Non-pigmented ciliary epithelial cell (primary cell): ENCODE measurements around the gene FRAS1.

Experiments
- DNase-seq: peaks from one replicate; pipeline ENCODE4 v3.0.0-alpha.2; 2010; ENCODE audit warnings: low read depth

FRAS1 gene

GRCh38 chr4:78552389-78553042, 495.4 kb downstream of the FRAS1 start:
- DNase-seq: no peak

GRCh38 chr4:78553043-78553396, 495.9 kb downstream of the FRAS1 start:
- DNase-seq: no peak

DNA sequence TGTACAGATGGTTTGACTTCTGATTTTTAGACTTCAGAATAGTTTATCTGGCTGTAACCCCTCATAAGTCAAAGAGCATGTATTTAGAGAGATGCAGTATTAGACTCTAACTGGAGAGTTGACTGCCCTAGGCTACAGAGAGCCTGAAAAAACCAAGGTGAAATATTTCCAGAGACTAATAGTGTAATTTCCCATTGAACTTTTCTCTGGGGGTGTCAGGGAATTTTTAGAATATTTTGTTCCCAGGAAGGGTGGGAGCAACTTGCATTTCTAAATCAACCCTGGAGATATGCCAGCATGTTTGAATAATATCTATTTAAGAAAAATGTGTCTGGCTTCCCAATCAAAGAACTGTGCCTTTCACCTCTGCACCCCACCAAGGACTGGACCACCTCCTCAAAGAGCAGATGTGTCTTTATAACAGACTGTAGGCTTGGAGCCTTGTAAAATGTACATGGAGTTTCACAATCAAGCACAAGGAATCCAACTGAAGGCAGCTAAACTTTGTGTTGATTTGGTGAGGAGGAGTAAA, 496.5 kb downstream of the FRAS1 start:
- no peak for DNase-seq

- DNase-seq: no peak
Observed at GRCh38 chr4:78556665-78557064, 499.5 kb downstream of the FRAS1 start.

DNA sequence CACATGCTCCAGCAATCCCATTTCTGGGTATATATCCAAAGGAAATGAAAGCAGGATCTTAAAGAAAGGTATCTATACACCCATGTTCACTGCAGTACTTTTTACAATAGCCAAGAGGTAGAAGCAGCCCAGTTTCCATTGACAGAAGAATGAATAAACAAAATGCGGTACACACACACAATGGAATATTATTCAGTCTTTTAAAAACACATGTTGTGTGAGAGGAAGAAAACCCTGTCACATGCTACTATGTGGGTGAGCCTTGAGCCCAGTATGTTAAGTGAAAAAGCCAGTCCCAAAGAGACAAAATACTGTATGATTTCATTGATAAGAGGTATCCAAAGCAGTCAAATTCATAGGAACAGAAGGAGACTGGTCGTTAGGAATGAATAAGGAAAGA, 500.7 kb downstream of the FRAS1 start:
- no peak for DNase-seq

GRCh38 chr4:78558410-78558809, 501.3 kb downstream of the FRAS1 start:
- DNase-seq: no peak

GRCh38 chr4:78560296-78560963, 503.3 kb downstream of the FRAS1 start:
- peak; percentile 91 for DNase-seq

- no peak for DNase-seq
Observed at GRCh38 chr4:78561677-78562076, 504.6 kb downstream of the FRAS1 start.

- DNase-seq: no peak
Observed at GRCh38 chr4:78562687-78563086, 505.6 kb downstream of the FRAS1 start.

- no peak for DNase-seq
Observed at GRCh38 chr4:78565971-78566372, 508.8 kb downstream of the FRAS1 start.

DNA sequence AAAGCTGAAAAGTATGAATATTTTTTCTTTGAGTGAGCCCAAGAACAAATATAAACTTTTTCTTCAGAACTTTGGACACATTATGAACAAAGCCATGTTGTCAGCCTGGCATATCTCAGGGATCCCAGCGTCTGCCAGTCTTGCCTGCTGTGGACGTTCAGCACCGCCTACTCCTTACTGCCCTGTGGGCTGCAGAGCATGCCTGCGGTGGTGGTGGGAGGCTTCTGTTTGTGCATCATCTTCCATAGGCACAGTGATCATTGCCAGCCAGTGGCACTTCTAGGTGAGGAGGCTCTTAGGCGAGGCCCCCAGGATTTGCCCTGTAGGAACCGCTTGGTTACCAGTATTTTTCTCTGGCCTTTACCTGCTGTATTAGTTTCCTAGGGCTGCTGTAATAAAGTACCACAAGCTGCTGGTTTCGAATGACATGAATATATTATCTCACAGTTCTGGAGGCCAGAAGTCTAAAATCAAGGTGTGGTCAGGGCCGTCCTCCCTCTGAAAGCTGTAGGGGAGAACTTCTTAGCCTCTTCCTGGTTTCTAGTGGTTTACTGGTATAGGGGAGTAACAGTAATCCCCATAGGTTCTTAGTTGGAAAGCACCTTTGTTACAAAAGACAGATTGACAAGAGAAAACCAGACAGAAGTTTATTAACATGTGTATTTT, 509.8 kb downstream of the FRAS1 start:
- no peak for DNase-seq

- no peak for DNase-seq
Observed at GRCh38 chr4:78567500-78568060, 510.5 kb downstream of the FRAS1 start.

- no peak for DNase-seq
Observed at GRCh38 chr4:78568640-78569305, 511.6 kb downstream of the FRAS1 start.

- peak; percentile 79 for DNase-seq
Observed at GRCh38 chr4:78569306-78569821, 512.2 kb downstream of the FRAS1 start.

DNA sequence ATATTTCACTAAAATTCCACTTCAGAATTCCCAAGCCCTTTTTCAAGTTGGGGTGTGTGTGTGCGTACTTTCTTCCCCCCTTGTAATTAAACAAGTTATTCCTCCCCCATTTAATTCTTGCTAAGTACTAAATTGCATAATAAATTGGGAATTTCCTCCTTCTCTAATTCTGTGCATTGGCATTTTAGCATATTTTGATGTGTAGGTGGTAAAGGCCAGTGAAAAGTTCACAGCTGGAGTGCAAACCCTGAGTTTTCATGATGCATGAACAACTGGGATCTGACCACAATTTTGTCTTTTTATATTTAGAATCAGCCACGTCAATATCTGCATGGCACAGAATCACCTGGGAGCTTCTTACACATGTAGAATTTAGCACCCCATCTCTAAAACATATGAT, 513.0 kb downstream of the FRAS1 start:
- DNase-seq: no peak

DNA sequence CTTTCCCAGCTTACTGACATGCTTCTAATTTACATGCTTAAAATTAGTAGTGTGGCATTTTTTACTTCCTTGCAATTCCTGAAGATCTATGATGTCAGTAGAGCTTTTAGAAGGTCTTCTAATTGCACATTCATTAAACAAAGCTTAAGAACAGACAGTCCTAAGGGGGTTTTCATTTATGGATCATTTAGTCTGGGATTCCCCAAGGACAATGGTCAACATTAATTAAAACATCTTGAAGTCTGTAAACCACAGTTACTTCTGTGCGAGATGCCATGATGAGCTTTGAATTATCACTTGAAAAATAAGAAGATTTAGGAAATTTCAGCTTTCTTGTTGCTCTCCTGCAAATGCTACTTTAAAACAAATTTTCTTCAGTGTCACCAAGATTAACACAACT, 514.7 kb downstream of the FRAS1 start:
- DNase-seq: no peak

GRCh38 chr4:78578674-78579425, 521.7 kb downstream of the FRAS1 start:
- no peak for DNase-seq

GRCh38 chr4:78581618-78582017, 524.5 kb downstream of the FRAS1 start:
- no peak for DNase-seq

DNA sequence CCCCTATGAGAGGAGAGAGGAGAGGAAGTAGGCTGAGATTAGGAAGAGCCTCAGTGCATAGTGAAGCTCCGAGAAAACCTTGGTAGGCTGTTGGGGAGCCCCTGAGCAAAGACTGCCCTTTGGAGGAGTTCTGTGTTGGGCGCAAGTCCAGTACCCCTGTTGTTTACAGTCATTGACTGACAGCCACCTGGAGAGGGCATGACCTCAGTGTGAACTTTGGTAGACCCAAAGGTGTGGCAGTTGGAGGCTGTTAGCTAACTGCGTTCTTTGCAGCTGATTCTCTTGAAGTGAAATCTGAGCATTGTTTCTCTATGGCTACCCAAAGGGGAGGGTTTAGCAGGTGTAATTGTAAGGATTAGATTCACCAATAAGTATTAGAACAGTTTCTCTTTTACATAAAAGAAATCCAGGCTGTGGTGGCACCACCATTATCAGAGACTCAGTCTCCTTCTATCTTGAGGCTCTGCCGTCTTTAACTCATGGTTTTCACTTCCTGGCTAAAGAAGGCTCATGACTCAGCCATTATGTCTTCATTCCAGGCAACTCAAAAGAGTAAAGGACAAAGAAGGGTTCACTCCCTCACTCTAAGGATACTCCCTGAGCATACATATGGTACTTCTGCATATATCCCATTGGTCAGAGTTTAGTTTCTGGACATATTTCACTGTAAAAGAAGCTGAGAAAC, 527.9 kb downstream of the FRAS1 start:
- no peak for DNase-seq

- DNase-seq: no peak
Observed at GRCh38 chr4:78585633-78586032, 528.5 kb downstream of the FRAS1 start.
